ENCODE data around the gene SLIT1.

SLIT1 gene

DNA sequence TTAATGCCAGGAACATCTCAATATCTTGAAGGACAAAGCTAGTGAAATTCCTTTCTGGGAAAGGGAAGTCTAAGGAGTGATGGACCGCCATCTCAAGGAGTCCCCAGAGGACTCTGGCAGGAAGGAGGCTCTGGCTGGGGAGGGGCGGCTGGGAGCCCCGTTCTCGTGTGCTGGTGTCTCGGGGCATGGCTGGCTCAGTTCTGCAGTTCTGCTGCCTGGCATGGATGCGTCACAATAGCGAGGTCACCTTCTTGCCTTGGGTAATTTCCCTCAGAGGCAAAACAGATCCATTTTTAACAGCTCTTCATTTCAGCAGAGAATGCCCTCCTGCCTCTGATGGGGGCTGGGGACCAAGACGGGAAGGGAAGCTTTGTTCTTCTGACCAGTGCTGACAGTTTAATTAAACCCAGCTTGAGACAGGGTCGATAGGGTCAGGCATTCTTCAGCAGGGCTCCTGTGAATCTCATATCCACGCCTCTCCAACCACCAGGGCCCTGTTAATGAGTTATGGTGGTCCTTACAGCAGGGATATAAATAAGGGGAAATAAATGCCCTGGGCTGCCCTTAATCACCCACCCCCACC lies 35.7 kb downstream of the SLIT1 start:
- Histone ChIP-seq H3K4me3 (ENCODE audit: insufficient read depth, low read depth, low read length, poor library complexity, severe bottlenecking) (no peak overlapping the region), H3K27me3 (replicated peaks; ENCODE audit: control insufficient read depth, insufficient read depth, low read length, poor library complexity, severe bottlenecking) (no peaks in the 10 kb centered on the region), H3K4me1 (ENCODE audit: control insufficient read depth, insufficient read depth, low read length, poor library complexity, severe bottlenecking) (no peaks in the 10 kb centered on the region), H3K9me3 (ENCODE audit: control insufficient read depth, low read length) (no peaks in the 10 kb centered on the region), H3K27ac (ENCODE audit: insufficient read depth, low read length, poor library complexity, severe bottlenecking) (no peak overlapping the region), H3K36me3 (ENCODE audit: control insufficient read depth, insufficient read depth, low read length) (no peaks in the 10 kb centered on the region)
- DNase-seq, result no peak

DNA sequence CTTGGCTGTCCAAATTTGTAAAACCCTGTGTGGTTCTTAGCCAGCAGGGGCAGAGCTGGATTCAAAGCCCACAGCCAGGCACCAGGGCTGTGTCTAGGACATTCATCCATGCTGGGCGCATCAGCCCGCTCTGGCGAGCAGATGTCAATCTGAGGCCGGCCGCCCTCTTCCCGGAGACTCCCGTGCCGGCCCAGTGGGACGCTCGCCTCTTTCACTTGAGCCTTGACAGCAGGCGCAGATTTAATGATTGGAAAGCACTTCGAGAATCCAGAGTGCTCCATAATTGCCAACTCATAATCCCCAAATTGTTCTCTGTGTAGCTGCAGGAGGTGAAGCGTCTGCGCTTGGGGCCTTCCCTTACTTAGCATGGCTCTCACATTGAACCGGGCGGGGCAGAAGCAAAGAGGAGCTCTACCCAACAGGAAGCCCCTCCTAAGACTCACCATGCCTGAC lies 36.7 kb downstream of the SLIT1 start:
- no peak for DNase-seq
- H3K36me3 ChIP-seq (ENCODE audit: control insufficient read depth, insufficient read depth, low read length), result no peaks in the 10 kb centered on the region
- H3K27me3 ChIP-seq (replicated peaks; ENCODE audit: control insufficient read depth, insufficient read depth, low read length, poor library complexity, severe bottlenecking), result no peaks in the 10 kb centered on the region
- no peaks in the 10 kb centered on the region for H3K4me1 ChIP-seq (ENCODE audit: control insufficient read depth, insufficient read depth, low read length, poor library complexity, severe bottlenecking)
- H3K27ac ChIP-seq (ENCODE audit: insufficient read depth, low read length, poor library complexity, severe bottlenecking), result no peak overlapping the region
- no peak overlapping the region for H3K4me3 ChIP-seq (ENCODE audit: insufficient read depth, low read depth, low read length, poor library complexity, severe bottlenecking)
- no peaks in the 10 kb centered on the region for H3K9me3 ChIP-seq (ENCODE audit: control insufficient read depth, low read length)

DNA sequence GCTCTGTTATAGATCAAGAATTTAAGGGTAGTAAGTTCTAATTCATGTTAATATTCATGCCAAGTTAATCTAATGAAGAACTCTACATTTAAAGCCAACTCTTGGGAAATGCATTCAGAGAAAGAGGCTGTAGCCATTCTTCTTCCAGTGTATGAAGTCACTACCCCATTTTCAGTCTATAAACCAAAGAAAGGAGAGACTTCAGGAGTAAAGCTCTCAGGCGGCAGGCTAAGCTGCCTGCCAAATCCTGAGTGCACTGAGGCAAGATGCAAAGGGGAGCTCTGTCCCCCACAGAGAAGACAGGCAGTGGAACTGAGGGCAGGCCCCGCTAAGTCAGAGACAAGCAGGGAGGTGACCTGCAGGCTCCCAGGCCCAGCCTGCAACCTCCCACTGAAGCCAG lies 41.5 kb downstream of the SLIT1 start:
- DNase-seq, result no peak
- Histone ChIP-seq H3K27ac (ENCODE audit: insufficient read depth, low read length, poor library complexity, severe bottlenecking) (no peak overlapping the region), H3K9me3 (ENCODE audit: control insufficient read depth, low read length) (no peaks in the 10 kb centered on the region), H3K4me1 (ENCODE audit: control insufficient read depth, insufficient read depth, low read length, poor library complexity, severe bottlenecking) (no peaks in the 10 kb centered on the region), H3K27me3 (replicated peaks; ENCODE audit: control insufficient read depth, insufficient read depth, low read length, poor library complexity, severe bottlenecking) (no peaks in the 10 kb centered on the region), H3K4me3 (ENCODE audit: insufficient read depth, low read depth, low read length, poor library complexity, severe bottlenecking) (no peak overlapping the region), H3K36me3 (ENCODE audit: control insufficient read depth, insufficient read depth, low read length) (no peaks in the 10 kb centered on the region)

DNA sequence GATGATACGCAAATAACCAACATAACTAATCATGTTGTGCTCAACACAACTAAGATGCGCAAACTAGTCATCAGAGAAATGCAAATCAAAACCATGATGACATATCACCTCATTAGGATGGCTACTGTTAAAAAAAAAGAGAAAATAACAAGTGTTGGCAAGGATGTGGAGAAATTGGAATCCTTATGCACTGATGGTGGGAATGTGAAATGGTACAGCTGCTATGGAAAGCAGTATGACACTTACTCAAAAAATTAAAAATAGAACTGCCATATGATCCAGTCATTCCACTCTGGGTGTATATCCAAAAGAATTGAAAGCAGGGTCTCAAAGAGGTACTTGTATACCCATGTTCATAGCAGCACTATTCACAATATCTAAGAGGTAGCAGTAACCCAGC lies 42.9 kb downstream of the SLIT1 start:
- no peaks in the 10 kb centered on the region for H3K4me1 ChIP-seq (ENCODE audit: control insufficient read depth, insufficient read depth, low read length, poor library complexity, severe bottlenecking)
- DNase-seq, result no peak
- H3K36me3 ChIP-seq (ENCODE audit: control insufficient read depth, insufficient read depth, low read length), result no peaks in the 10 kb centered on the region
- H3K27ac ChIP-seq (ENCODE audit: insufficient read depth, low read length, poor library complexity, severe bottlenecking), result no peak overlapping the region
- no peaks in the 10 kb centered on the region for H3K27me3 ChIP-seq (replicated peaks; ENCODE audit: control insufficient read depth, insufficient read depth, low read length, poor library complexity, severe bottlenecking)
- H3K4me3 ChIP-seq (ENCODE audit: insufficient read depth, low read depth, low read length, poor library complexity, severe bottlenecking), result no peak overlapping the region
- H3K9me3 ChIP-seq (ENCODE audit: control insufficient read depth, low read length), result no peaks in the 10 kb centered on the region

DNA sequence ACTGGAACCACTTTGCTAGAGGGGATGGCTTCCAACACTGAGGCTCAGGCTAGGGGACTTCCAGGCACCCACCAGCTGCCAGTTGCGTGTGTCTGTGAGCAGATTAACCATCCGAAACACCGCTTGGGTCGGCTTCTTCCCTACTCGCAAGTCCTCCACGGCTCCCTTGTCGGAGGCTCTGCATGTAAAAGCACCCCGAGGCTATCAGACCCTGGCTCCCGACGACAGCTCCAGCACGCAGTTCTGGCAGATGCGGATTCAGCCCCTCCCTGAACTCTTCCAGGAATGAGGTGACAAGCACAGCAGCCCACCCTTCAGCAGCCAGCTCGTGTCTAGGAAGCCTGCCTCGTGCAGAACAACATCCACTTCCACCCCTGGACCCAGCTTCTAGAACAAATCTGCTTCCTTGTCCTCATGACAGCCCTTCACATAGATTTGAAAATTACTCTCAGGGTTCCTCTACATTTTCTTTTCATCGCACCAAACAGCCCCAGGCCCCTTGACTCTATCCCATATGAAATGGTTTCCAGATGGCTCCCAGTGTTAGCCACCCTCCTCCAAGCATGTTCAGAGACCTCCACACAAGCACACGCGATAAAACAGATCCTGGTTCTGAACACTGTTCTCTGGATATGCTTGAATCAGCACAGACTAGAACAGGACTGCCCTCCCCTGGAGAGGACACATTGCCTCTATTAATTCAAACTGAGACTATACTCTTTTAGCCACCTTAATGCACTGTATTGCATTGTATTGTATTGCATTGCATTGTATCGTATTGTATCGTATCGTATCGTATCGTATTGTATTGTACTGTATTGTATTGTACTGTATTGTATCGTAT lies 44.6 kb downstream of the SLIT1 start:
- H3K4me1 ChIP-seq (ENCODE audit: control insufficient read depth, insufficient read depth, low read length, poor library complexity, severe bottlenecking), result no peaks in the 10 kb centered on the region
- H3K27ac ChIP-seq (ENCODE audit: insufficient read depth, low read length, poor library complexity, severe bottlenecking), result no peak overlapping the region

DNA sequence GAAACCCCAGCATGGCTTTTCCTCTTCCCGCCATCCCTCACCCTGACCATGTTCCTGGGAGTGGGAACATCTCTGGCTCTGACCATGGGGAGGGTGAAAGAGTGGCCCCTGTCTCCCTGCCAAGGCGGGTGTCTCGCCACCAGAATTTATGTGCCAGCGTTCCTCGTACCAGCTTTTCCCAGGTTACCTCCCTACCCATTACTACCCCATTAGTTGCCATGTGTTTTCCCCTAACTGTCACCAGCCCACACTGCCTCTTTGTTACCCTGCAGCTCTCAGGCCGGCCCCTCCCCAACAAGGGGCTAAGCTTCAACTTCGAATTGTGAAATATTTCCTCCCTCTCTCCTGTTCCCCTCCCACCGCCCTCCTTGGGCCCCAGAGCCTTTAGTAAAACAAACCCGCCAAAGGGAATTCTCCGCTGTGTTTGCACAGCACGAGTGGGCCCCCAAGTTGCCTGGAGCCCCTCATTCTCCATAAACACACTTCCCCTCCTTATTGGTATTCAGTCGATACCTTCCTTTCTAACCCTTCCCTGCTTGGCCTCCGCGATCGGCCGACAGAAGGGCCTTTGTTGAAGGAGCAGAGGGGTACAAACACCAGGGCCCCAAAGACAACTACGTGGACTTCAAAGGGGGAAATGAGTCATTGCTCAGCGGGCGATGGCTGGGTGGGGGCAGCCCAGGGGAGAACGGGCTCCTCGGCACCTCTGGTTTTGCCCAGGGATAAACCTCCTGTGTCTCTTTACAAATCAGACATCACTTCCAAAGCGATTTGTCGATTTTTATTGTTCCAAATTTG lies 45.5 kb downstream of the SLIT1 start:
- Histone ChIP-seq H3K36me3 (ENCODE audit: control insufficient read depth, insufficient read depth, low read length) (no peaks in the 10 kb centered on the region), H3K27ac (ENCODE audit: insufficient read depth, low read length, poor library complexity, severe bottlenecking) (no peak overlapping the region), H3K4me3 (ENCODE audit: insufficient read depth, low read depth, low read length, poor library complexity, severe bottlenecking) (no peak overlapping the region), H3K27me3 (replicated peaks; ENCODE audit: control insufficient read depth, insufficient read depth, low read length, poor library complexity, severe bottlenecking) (no peaks in the 10 kb centered on the region), H3K4me1 (ENCODE audit: control insufficient read depth, insufficient read depth, low read length, poor library complexity, severe bottlenecking) (no peaks in the 10 kb centered on the region), H3K9me3 (ENCODE audit: control insufficient read depth, low read length) (no peaks in the 10 kb centered on the region)
- DNase-seq, result no peak

More for the DNA sequence above, 44.6 kb downstream of the SLIT1 start:
- H3K9me3 ChIP-seq (ENCODE audit: control insufficient read depth, low read length), result no peaks in the 10 kb centered on the region
- H3K36me3 ChIP-seq (ENCODE audit: control insufficient read depth, insufficient read depth, low read length), result no peaks in the 10 kb centered on the region
- no peak overlapping the region for H3K4me3 ChIP-seq (ENCODE audit: insufficient read depth, low read depth, low read length, poor library complexity, severe bottlenecking)
- DNase-seq, result no peak
- H3K27me3 ChIP-seq (replicated peaks; ENCODE audit: control insufficient read depth, insufficient read depth, low read length, poor library complexity, severe bottlenecking), result no peaks in the 10 kb centered on the region

DNA sequence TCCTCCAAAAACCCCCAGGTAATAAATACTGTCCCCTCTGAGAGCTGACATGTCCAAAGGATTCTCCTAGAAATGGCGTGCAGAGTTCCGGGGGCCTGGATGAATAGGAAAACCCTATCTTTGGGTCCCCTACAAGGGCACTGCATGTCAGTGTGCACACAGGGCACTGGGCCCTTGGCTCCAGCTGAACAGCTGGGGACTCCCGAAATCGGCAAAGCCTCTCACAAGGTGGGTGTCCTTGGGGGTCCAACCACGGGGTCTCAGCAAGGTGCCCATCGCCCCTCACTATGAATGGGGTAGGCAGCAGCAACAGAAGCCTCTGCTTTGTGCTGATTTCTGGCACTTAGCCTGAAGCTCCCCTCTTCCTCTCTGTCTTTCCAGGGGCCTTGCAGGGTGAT lies 46.1 kb downstream of the SLIT1 start:
- Histone ChIP-seq H3K27me3 (replicated peaks; ENCODE audit: control insufficient read depth, insufficient read depth, low read length, poor library complexity, severe bottlenecking) (no peaks in the 10 kb centered on the region), H3K4me3 (ENCODE audit: insufficient read depth, low read depth, low read length, poor library complexity, severe bottlenecking) (no peak overlapping the region), H3K27ac (ENCODE audit: insufficient read depth, low read length, poor library complexity, severe bottlenecking) (no peak overlapping the region), H3K4me1 (ENCODE audit: control insufficient read depth, insufficient read depth, low read length, poor library complexity, severe bottlenecking) (no peaks in the 10 kb centered on the region), H3K9me3 (ENCODE audit: control insufficient read depth, low read length) (no peaks in the 10 kb centered on the region), H3K36me3 (ENCODE audit: control insufficient read depth, insufficient read depth, low read length) (no peaks in the 10 kb centered on the region)
- no peak for DNase-seq

DNA sequence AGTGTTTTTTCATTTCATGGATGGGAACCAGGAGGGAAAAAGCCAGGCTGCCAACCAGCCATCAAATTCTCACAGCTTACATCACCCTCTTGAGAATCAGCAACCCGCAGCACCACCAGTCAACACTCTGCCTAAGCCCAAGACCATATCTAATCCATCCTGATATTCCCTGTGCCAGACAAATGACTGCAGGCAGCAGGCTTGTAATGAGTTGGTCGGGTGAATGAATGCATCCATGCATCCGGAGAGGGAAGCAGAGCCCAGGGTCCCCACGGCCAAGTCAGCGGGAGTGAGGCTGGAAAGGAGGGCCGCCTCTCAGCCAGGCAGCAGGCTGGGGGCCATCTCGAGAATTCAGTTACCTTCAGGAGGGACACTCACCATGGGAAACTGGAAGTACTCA lies 46.9 kb downstream of the SLIT1 start:
- DNase-seq, result no peak
- H3K27me3 ChIP-seq (replicated peaks; ENCODE audit: control insufficient read depth, insufficient read depth, low read length, poor library complexity, severe bottlenecking), result no peaks in the 10 kb centered on the region
- H3K4me3 ChIP-seq (ENCODE audit: insufficient read depth, low read depth, low read length, poor library complexity, severe bottlenecking), result no peak overlapping the region
- no peak overlapping the region for H3K27ac ChIP-seq (ENCODE audit: insufficient read depth, low read length, poor library complexity, severe bottlenecking)
- H3K4me1 ChIP-seq (ENCODE audit: control insufficient read depth, insufficient read depth, low read length, poor library complexity, severe bottlenecking), result no peaks in the 10 kb centered on the region
- no peaks in the 10 kb centered on the region for H3K36me3 ChIP-seq (ENCODE audit: control insufficient read depth, insufficient read depth, low read length)
- H3K9me3 ChIP-seq (ENCODE audit: control insufficient read depth, low read length), result no peaks in the 10 kb centered on the region

DNA sequence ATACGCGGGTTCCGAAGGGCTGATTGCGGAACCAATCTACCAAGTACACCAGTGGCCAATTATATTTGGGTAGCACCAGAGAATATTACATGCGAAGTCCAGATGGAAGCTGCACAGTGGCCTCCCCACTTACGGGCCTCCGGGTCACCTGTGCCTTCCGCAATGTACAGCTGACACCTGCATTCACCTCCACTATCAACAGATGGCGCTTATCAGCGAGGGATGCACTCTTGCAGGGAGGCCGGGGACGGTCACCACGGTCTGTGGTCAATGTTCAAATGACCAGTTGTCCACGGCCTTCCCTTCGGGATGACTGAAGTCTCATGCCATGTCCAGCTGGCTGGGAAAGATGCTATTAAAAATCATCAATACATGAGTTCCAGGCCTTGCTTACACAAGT lies 47.6 kb downstream of the SLIT1 start:
- Histone ChIP-seq H3K36me3 (ENCODE audit: control insufficient read depth, insufficient read depth, low read length) (no peaks in the 10 kb centered on the region), H3K4me1 (ENCODE audit: control insufficient read depth, insufficient read depth, low read length, poor library complexity, severe bottlenecking) (no peaks in the 10 kb centered on the region), H3K27me3 (replicated peaks; ENCODE audit: control insufficient read depth, insufficient read depth, low read length, poor library complexity, severe bottlenecking) (no peaks in the 10 kb centered on the region), H3K9me3 (ENCODE audit: control insufficient read depth, low read length) (no peaks in the 10 kb centered on the region), H3K4me3 (ENCODE audit: insufficient read depth, low read depth, low read length, poor library complexity, severe bottlenecking) (no peak overlapping the region), H3K27ac (ENCODE audit: insufficient read depth, low read length, poor library complexity, severe bottlenecking) (no peak overlapping the region)
- no peak for DNase-seq

DNA sequence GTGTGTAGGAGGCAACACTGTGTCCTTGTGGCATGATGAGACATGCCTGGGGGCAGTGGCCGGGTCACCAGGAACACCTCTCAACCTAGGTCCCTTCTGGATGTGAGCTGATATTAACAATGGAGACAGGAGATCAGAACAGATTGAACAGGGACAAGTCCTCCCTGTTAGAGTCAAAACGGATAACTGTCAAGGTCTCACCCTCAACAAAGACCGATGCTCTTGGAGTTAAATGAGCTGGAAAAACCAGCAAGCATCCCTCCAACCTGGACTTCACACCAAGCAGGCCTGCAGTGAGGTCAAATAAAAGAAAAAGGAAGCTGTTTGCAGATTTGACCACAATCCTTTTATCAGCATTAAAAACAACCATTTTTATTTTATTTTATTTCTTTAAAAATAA lies 49.0 kb downstream of the SLIT1 start:
- no peaks in the 10 kb centered on the region for H3K9me3 ChIP-seq (ENCODE audit: control insufficient read depth, low read length)
- no peak for DNase-seq
- H3K36me3 ChIP-seq (ENCODE audit: control insufficient read depth, insufficient read depth, low read length), result no peaks in the 10 kb centered on the region
- no peak overlapping the region for H3K4me3 ChIP-seq (ENCODE audit: insufficient read depth, low read depth, low read length, poor library complexity, severe bottlenecking)
- H3K27ac ChIP-seq (ENCODE audit: insufficient read depth, low read length, poor library complexity, severe bottlenecking), result no peak overlapping the region
- H3K27me3 ChIP-seq (replicated peaks; ENCODE audit: control insufficient read depth, insufficient read depth, low read length, poor library complexity, severe bottlenecking), result no peaks in the 10 kb centered on the region
- no peaks in the 10 kb centered on the region for H3K4me1 ChIP-seq (ENCODE audit: control insufficient read depth, insufficient read depth, low read length, poor library complexity, severe bottlenecking)

Measured in effector memory CD4-positive, alpha-beta T cell (primary cell).